Esophagus squamous epithelium (tissue), 5 donors: Measurements from ENCODE around the gene MUS81. TPM values are rescaled to one million over a fixed set of nuclear protein-coding genes. Genes with fewer than 3 reads are reported as not detected.
A peak's percentile ranks its signal among the peaks of the same experiment; 100 is the strongest.

Experiments used
- DNase-seq: peaks from one replicate; lab custom pipeline; 2025; lab: John Stamatoyannopoulos, UW
- H3K27ac ChIP-seq, 4 donors: fragments of 200-600 bp; sonication (generic); one replicate each; pipeline ENCODE4 v1.5.1; 2016 to 2019; ENCODE audit warnings: mild to moderate bottlenecking in 1 of 4
- H3K27me3 ChIP-seq, 4 donors: fragments of 200-600 bp; sonication (generic); 1 replicate in 3 of 4; 2 replicates in 1 of 4; pipeline versions ENCODE4 v1.5.1 to v1.6.0; 2017 to 2021; ENCODE audit warnings: antibody characterized with exemption in 1 of 4
- H3K36me3 ChIP-seq, 3 donors: fragments of 200-600 bp; sonication (generic); one replicate each; pipeline ENCODE4 v1.5.1; 2016 to 2019
- H3K4me1 ChIP-seq, 3 donors: fragments of 200-600 bp; sonication (generic); one replicate each; pipeline ENCODE4 v1.5.1; 2017 to 2019
- H3K4me3 ChIP-seq, 4 donors: fragments of 200-600 bp; sonication (generic); 1 replicate in 3 of 4; 2 replicates in 1 of 4; pipeline ENCODE4 v1.5.1; 2016 to 2019; ENCODE audit warnings: mild to moderate bottlenecking in 2 of 4, moderate library complexity in 1 of 4
- H3K9me3 ChIP-seq, 3 donors: fragments of 200-600 bp; sonication (generic); one replicate each; pipeline ENCODE4 v1.5.1; 2016 to 2019
- CTCF ChIP-seq, 6 experiments: fragments of 450-650 bp in 4 of 6; fragments of 200-600 bp in 2 of 6; sonication (generic) in 2 of 6; IDR thresholded peaks; one replicate each; pipeline ENCODE4 v1.5.1; 2016 to 2019; ENCODE audit warnings: antibody characterized with exemption in 6 of 6, mild to moderate bottlenecking in 4 of 6, moderate library complexity in 4 of 6
- POLR2A ChIP-seq, 4 donors: fragments of 450-650 bp; IDR thresholded peaks; one replicate each; pipeline ENCODE4 v1.6.1; 2017; ENCODE audit warnings: antibody characterized with exemption in 4 of 4, mild to moderate bottlenecking in 4 of 4, moderate library complexity in 3 of 4
- WGBS, 2 donors: methylation state at CpG; one replicate each; pipeline ENCODE4 v1.1.5; 2018; 5-methylcytosine and 5-hydroxymethylcytosine counted together
- intact Hi-C: fragments of 100-400 bp; cut with DNase I; formaldehyde crosslinking; loops from one replicate; pipeline ENCODE4 v1.15.0; 2022
- total RNA-seq, 4 donors: library from RNA; depleted of rRNA; stranded (reverse); fragments of >200 nt; gene quantifications; one replicate each; pipeline ENCODE4 v1.1.0, GENCODE V29; 2016
- donor health status: DM: yes; HTN: yes; CAD: no.

Gene MUS81
- total RNA-seq, 4 donors from 2014 or later = 17.6 to 36.2 (median 31.1) TPM

- no peak for DNase-seq
Measured at GRCh38 chr11:65894034-65894591, 33.9 kb downstream of the MUS81 start.

GRCh38 chr11:65895482-65895981, 35.3 kb downstream of the MUS81 start:
- intact Hi-C loops = no loop called here
- no peak overlapping the region for H3K4me3 ChIP-seq
- peaks cover 0 to 11% (median 0%) of the 10 kb centered on the region in 4 donors for H3K27me3 ChIP-seq
- H3K36me3 ChIP-seq = peaks cover 0 to 23% (median 0%) of the 10 kb centered on the region in 3 donors
- WGBS, 2 donors = 74 to 75% methylated on average over 5 of the region's 5 CpGs
- peaks cover 39 to 76% (median 41%) of the 10 kb centered on the region in 3 donors for H3K4me1 ChIP-seq
- no peaks in the 10 kb centered on the region for H3K9me3 ChIP-seq
- TF ChIP-seq CTCF (IDR thresholded peaks at IDR 0.05) (no peak), POLR2A (IDR thresholded peaks at IDR 0.05) (no peak)
- no peak overlapping the region for H3K27ac ChIP-seq
- DNase-seq = no peak

More at GRCh38 chr11:65894034-65894591, 33.9 kb downstream of the MUS81 start:
- H3K27ac ChIP-seq = peak overlapping the region; percentile 68 to 98 (median 97)
- H3K9me3 ChIP-seq = no peaks in the 10 kb centered on the region
- intact Hi-C loops = no loop called here
- peaks cover 0 to 23% (median 0%) of the 10 kb centered on the region in 3 donors for H3K36me3 ChIP-seq
- TF ChIP-seq POLR2A (IDR thresholded peaks at IDR 0.05) = peak in 1 of 4 donors; percentile 33
- TF ChIP-seq CTCF (IDR thresholded peaks at IDR 0.05) = no peak
- WGBS, 2 donors = 58 to 83% methylated on average over 6 to 11 of the region's 16 CpGs
- peaks cover 45 to 76% (median 45%) of the 10 kb centered on the region in 3 donors for H3K4me1 ChIP-seq
- H3K27me3 ChIP-seq = peaks cover 0 to 2% (median 0%) of the 10 kb centered on the region in 4 donors
- H3K4me3 ChIP-seq = peak overlapping the region in 3 of 4 donors; percentile 11 to 54 (median 15)

- Histone ChIP-seq H3K27me3 (peaks cover 0 to 11% (median 0%) of the 10 kb centered on the region in 4 donors), H3K4me3 (no peak overlapping the region), H3K9me3 (no peaks in the 10 kb centered on the region), H3K27ac (no peak overlapping the region), H3K4me1 (peaks cover 36 to 75% (median 38%) of the 10 kb centered on the region in 3 donors), H3K36me3 (peaks cover 0 to 23% (median 0%) of the 10 kb centered on the region in 3 donors)
- DNase-seq = no peak
- TF ChIP-seq CTCF (IDR thresholded peaks at IDR 0.05) (no peak), POLR2A (IDR thresholded peaks at IDR 0.05) (no peak)
- 80 to 91% methylated on average over 7 to 8 of the region's 14 CpGs for WGBS, 2 donors
- intact Hi-C loops = no loop called here
Measured at GRCh38 chr11:65896034-65896999, 36.1 kb downstream of the MUS81 start.

- no peaks in the 10 kb centered on the region for H3K9me3 ChIP-seq
- H3K4me1 ChIP-seq = peaks cover 29 to 74% (median 31%) of the 10 kb centered on the region in 3 donors
- intact Hi-C loops = no loop called here
- no peak for DNase-seq
- H3K36me3 ChIP-seq = peaks cover 0 to 22% (median 0%) of the 10 kb centered on the region in 3 donors
- TF ChIP-seq CTCF (IDR thresholded peaks at IDR 0.05) (no peak), POLR2A (IDR thresholded peaks at IDR 0.05) (no peak)
- H3K4me3 ChIP-seq = no peak overlapping the region
- no peak overlapping the region for H3K27ac ChIP-seq
- peaks cover 0 to 11% (median 0%) of the 10 kb centered on the region in 4 donors for H3K27me3 ChIP-seq
- WGBS, 2 donors = 53 to 67% methylated on average over 1 to 4 of the region's 4 CpGs
Measured at GRCh38 chr11:65897020-65897471, 36.8 kb downstream of the MUS81 start.
